Jurkat, Clone E6-1 (cell line): Measurements from ENCODE around the gene RAPGEF6.
"Not testable (repeated sequence)": the region's sequence is repeated elsewhere in the genome, so short reads cannot be mapped to it uniquely, and the experiment has no call there.

Source experiments
- DNase-seq: peaks from one replicate; pipeline ENCODE4 v3.0.0-alpha.2; 2011; ENCODE audit warnings: low read depth, low spot score
- H3K4me3 ChIP-seq: 2 replicates; pipeline ENCODE4 v1.5.1; 2011; ENCODE audit warnings: mild to moderate bottlenecking, low read length, control low read depth, moderate library complexity

The RAPGEF6 gene

DNA sequence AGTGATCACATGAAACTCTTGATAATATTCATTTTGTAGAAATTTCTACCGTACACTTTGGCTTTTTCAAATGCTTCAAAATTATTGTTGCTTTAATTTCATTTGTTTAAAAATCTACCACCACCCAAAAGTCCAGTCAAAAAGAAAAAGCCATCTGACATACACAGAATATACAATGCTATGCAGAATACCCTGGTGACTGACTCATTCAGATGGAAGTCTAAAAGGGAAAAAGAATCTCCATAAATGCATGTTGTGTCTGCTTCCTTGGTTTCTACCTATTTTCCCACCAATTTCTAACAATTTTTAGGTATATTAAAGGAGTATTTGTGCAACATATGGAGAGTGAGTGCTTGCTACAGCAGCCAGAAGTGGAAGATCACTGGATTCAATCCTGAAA is 9.3 kb upstream of the RAPGEF6 start:
- no peak overlapping the region for H3K4me3 ChIP-seq
- no peak for DNase-seq

DNA sequence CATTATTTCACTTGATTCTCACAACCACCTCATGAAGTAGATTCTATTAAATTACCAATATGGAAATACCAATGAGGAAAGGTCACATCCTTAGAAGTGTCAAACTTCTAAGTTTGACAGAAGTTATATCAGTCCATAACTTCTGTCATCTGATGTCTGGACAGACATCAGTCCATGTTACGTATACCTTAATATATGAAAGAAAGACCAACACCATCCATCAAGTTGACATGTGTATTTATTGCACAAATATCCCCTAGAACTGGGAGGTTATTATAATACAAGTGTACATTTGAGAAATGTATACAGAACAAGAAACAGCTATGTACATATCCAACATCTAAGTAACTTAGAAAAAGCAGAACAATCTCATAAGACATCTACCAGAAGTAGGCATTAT is 6.5 kb upstream of the RAPGEF6 start:
- DNase-seq: no peak
- H3K4me3 ChIP-seq: no peak overlapping the region

DNA sequence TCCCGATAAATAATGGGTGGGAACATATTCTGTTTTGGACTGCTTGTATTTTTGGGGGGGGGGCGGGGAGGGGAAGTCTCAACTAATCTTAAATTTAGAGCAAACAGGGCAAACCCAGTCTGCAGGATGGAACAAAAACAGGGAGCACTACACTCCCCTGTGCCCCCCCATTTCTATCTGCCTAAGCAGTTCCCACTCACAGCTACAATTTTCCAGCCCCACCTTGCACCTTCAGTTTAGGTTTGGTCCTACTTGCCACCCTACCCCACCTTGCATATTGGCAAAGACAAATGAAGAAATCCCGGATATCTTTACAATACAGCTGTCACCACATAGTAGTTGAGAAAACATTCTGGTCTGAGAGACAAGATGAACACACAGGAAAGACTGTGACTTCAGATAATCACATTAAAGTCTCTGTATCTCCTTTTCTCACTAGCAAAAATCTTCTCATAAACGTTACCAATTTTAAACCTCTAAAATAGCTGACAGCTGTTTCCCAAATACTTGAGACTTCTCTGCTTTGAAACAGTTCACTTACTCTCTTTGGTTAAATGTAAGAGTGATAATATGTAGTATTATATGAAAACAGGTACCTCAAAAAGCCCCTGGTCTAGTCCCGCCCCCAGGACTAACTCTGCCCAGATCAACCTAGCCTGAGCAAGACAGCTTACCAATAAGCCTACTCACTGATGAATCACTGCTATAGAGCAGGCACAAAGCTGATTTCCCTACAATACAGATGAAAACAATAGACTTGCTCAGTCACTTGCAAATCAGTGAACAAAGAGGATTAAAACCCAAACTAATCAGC is 5.2 kb upstream of the RAPGEF6 start:
- H3K4me3 ChIP-seq: peak overlapping the region; percentile 24
- peak; percentile 90 for DNase-seq

DNA sequence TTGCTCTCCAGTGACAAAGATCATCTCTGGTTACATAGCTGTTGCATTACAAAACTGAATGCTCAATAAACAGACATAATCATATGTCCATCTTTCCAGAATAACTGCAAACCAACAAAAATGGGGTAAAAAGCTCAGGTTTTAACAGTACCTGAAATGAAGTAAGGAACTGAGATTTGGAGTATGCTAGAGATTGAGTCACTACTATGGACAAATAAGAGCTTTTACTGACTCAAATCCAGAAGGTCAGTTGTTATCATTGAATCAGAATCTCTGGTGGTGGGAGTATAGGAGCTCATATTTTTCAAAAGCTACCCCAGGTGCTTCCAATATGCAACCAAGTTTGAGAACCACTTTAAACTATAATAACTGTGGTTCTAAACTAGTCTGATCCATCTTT is 4.1 kb upstream of the RAPGEF6 start:
- no peak overlapping the region for H3K4me3 ChIP-seq
- DNase-seq: no peak

DNA sequence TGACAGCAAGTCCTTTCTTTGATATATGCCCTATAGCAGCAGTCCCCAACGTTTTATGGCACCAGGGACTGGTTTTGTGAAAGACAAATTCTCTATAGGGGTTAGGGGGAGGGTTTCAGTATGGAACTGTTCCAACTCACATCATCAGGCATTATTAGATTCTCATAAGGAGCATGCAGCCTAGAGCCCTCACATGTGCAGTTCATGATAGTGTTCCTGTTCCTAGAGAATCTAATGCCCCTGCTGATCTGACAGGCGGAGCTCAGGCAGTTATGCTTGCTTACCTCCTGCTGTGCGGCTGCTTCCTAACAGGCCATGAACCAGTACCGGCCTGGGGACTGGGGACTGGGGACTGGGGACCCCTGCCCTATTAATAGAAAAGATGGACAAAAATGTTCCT is 2.7 kb upstream of the RAPGEF6 start:
- no peak for DNase-seq
- no peak overlapping the region for H3K4me3 ChIP-seq

DNA sequence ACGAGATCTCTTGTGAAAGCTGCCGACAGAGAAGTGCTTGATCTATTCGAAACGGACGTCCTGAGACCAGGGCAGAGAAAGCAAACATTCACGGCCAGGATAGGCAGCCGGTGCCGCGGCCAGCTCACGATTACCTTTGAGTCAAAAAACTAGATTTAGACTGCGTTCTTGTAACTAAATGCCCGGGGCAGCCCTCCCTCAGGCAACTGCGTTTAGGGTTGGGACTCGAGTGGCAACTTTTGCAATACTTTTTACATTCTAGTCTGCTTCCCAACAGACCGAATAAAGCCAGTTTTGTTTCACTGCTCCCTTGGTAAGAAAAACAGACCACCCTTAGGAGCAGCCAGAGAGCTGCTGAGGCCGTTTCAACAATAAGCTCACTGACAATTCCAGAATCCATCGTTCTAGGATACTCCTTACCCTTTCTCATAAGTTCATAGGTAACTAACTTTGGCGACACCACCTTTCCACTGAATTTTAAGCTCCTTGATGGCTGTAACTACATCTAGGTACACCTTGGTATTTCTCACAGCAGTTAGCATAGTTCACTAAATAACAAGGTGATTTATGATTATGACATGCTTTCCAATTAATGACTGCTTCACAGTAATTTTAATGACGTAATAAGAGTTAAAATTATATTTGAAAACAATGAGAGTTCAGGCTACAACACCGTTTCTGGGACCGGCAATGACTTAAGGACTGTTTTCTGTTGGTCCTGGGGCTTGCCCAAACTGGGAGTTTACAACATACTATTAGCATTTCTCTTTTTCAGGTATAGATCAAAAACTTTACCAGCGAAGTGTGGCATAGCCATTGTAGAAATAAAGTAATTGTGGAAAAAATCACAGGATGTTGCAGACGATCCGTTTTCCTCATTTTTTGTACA is 899 bp upstream of the RAPGEF6 start:
- no peak for DNase-seq
- peak overlapping the region; percentile 86 for H3K4me3 ChIP-seq

DNA sequence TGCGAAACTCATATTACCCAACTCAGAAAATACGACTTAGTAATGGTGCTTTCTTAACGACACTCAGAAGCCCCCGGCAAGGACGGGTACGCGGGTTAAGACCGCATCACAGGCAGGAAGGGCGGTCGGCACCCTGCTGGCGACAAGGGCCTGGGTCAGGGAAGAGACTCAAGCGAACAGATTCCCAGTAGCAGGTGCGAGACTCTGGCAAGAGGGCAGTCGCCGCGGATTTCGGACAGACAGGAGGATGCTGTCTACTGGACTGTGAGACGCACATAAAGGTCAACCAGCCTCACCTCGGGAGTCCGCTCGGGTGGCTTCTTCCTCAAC is 398 bp downstream of the RAPGEF6 start:
- DNase-seq: peak; percentile 67
- H3K4me3 ChIP-seq: peak overlapping the region; percentile 97

DNA sequence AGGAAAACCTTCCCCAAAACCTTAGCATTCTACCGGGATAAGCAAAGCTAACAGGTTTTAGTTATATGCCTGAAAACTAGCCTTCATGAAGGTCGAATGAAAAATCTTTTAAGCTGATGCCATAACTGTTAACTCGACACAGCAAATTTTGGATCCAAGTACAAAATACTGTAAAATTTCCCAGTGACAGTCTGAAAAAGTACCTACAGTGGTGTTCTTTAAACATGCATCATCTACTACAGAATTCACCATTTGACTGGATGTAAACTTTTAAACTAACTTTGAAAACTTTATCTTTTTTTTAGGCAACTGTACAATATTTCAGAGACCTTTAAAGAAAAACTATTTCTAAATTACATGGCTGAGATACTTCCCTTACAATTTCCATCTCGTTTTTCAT is 791 bp downstream of the RAPGEF6 start:
- H3K4me3 ChIP-seq: peak overlapping the region; percentile 97

DNA sequence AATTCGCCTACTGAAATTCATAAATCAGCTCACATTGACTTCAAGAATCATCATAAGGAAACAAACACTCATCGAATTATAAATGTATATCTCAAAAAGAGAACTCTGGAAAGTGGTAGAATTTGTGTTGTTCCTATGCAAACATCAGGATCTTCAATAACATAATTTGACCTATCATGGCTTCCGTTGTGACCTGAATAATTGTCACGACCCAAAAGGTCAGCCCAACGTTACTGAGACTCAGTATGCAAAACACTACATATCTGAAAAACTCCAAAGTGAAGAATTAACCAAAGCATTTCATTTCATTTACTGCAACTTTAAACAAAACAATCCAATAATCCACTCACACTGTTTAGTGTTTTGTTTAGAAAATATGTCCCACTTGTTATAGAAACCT is 1.2 kb downstream of the RAPGEF6 start:
- no peak for DNase-seq
- H3K4me3 ChIP-seq: peak overlapping the region; percentile 97

More for the DNA sequence above, 791 bp downstream of the RAPGEF6 start:
- no peak for DNase-seq

DNA sequence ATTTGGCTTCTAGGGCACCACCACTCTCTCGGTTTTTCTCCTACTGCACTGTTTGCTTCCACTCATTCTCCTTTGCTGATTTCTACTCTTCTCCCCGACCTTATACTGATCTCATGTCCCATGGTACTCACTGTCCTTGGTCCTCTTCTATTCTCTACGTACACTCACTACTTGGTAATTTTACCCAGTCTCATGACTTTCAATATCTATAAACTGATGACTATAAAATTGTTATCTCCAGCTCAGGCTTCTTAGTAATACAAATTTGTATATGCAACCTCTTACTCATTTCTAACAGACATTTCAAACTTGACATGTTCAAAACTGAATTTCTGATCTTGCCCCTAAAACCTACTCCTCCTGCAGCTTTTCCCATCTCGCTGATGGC is 4.1 kb downstream of the RAPGEF6 start:
- H3K4me3 ChIP-seq: no peak overlapping the region
- DNase-seq: no peak

DNA sequence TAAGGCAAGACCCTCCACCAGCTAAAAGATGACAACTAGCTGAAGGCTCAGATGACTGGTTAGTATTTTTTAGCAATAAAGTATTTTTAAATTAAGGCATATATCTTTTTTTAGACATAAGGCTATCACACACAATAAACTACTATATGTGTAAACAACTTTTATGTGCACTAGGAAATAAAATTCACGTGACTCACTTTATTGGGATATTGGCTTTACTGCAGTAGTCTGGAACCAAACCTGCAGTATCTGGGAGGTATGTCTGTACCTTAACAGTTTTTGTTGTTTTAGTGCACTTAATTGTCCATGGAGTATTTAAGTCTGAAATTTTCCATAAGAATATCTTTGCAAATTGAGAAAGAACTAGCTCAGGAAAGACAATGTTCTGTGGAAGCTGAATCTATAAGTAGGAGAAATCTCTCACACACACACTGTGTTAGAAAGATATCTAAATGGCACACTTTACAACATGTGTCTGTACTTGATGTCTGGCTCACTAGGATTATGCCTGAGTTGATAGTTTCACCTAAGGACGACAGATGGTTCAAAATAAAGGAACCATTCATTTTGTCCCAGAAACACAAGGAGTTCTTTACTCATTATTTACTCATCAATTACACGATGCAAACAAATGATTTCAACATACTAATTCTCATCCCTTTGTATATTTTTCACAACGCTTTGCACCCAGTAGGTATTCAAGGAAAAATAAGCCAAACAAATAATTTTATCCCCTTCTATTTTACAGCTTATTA is 4.6 kb downstream of the RAPGEF6 start:
- H3K4me3 ChIP-seq: no peak overlapping the region
- no peak for DNase-seq

DNA sequence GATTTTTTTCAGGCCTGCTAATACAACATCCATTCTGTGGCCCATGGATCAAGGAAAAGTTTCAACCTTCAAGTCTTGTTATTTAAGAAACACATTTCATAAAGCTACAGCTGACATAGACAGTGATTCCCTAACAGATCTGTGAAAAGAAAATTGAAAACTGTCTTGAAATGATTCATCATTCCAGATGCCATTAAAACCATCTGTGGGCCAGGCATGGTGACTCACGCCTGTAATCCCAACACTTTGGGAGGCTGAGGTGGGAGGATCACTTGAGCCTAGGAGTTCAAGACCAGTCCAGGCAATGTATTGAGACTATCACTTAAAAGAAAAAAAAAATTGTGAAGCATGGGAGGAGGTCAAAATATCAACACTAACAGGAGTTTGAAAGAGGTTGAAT is 6.0 kb downstream of the RAPGEF6 start:
- no peak for DNase-seq
- no peak overlapping the region for H3K4me3 ChIP-seq

DNA sequence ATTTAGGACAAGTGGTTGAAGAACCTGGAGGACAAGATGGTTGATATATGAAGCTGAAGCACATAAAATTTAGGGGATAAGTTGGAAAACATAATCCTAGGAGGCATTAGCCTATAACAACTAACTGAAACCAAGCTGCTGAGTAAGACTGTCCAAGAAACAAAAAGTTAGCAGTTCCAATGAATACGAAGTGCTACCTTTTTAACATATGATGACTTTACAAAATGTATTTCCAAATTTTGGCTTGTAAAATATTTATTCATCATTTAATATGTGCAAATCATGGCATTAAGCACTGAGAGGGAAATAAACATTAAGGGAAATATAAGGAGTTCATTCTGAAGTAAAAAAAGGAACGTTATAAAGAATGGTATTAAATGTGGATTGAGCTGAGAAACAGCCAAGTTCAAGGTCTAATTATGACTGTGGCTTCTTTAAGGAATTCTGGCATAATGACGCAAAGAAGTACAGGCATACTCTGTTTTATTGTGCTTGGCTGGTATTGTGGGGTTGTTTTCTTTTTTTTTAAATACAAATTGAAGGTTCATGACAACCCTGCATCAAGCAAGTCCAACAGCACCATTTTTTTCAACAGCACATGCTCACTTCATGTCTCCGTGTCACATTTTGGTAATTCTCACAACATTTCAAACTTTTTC is 7.7 kb downstream of the RAPGEF6 start:
- no peak overlapping the region for H3K4me3 ChIP-seq
- no peak for DNase-seq

DNA sequence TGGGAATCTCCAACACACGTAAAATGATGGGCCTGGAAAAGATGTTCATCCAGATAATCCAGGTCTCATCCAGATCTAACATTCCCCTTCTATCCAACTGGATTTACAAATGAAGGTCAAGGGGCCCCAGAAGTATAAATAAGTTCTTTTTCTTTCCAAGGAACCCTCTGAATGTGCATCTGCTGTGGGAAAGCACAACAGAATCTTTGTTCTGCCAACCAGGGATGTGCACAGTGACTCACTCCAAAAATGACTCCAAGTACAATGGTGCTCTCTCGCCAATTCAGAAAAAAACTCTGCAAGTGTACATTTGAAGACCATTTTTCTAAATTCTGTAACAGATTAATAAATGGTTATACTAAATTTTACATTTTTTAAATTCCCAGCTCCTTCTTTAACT is 12.4 kb downstream of the RAPGEF6 start:
- H3K4me3 ChIP-seq: no peak overlapping the region
- DNase-seq: no peak

DNA sequence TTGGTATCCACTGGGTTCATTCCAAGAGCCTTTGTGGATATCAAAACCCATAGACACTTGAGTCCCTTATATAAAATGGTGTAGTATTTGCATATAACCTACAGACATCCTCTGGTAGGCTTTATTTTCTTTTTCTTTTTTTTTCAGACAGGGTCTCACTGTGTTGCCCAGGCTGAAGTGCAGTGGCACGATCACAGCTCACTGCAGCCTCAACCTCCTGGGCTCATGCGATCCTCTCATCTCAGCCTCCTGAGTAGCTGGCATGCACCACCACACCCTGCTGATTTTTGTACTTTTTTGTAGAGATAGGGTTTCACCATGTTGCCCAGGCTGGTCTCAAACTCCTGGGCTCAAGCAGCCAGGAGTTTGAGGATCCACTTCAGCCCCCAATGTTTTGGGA is 13.9 kb downstream of the RAPGEF6 start:
- H3K4me3 ChIP-seq, DNase-seq: not testable (repeated sequence)

DNA sequence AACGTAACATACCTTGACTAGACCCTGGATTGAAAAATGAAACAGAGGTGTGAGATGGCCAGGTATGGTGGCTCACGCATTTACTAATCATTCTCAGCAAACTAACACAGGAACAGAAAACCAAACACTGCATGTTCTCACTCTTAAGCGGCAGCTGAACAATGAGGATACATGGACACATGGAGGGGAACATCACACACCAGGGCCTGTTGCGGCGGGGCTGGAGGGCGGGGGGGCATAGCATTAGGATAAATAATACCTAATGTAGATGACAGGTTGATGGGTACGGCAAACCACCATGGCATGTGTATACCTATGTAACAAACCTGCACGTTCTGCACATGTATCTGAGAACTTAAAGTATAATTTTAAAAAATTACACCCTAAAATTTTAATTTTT is 15.9 kb downstream of the RAPGEF6 start:
- DNase-seq: no peak
- H3K4me3 ChIP-seq: no peak overlapping the region

DNA sequence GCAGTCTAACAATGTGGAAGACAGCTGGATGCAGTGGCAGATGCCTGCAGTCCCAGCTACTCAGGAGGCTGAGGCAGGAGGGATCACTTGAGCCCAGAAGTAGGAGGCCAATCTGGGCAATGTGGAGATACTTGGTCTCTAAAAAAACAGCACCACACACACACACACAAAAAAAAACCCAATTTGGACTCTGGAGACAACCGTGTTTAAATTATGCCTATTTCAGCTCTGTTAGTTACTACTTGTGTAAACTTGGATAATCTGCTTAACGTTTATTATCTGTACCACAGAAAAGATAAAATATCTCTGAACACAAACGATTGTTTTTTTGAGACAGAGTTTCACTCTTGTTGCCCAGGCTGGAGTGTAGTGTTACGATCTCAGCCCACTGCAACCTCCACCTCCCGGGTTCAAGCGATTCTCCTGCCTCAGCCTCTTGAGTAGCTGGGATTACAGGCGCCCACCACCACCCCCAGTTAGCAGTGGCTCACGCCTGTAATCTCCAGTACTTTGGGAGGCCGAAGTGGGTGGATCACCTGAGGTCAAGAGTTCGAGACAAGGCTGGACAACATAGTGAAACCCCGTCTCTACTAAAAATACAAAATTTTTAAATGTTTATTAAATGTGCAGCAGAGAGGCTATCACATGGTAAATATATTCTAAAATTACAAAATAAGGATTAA is 17.7 kb downstream of the RAPGEF6 start:
- H3K4me3 ChIP-seq: no peak overlapping the region
- DNase-seq: no peak

DNA sequence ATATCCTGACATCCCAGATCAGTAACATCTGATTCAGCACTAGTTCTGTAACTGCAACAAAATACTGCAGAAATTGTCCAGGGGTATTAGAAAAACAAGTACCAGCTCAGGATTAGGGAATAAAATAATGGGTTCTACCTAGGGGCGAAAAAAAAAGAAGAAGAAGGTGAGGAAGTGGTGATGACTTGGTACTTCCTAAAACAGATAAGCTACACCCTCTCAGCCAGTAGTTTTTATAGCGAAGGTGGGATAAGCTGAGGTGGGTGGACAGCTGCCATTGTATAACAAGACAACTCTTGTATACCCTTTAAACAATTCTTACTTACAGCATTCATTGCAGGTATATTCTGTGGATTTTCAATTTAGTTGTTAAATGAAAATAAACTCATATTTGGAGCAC is 19.1 kb downstream of the RAPGEF6 start:
- no peak for DNase-seq
- no peak overlapping the region for H3K4me3 ChIP-seq

DNA sequence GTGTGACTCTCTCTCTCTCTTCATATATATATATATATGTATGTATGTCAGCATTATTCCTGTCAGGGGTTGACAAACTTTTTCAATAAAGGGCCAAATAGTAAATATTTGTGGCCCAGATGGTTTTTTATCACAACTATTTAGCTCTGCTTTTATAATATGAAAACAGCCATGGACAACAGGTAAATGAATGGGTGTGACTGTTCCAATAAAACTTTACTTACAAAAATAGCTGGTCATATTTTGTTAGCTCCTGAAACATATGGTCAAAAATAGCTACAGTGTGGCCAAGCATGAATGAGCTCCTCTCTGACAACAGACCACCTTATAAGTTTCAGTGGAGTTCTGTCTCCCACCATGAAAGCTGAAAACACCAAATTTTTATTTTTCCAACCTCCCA is 21.6 kb downstream of the RAPGEF6 start:
- DNase-seq: no peak
- no peak overlapping the region for H3K4me3 ChIP-seq
